Putamen (tissue), 1 donor: ENCODE data around the gene ZMYND12.

ENCODE experiments used
- DNase-seq: peaks from one replicate; pipeline ENCODE4 v3.0.0-alpha.2; 2016; ENCODE audit warnings: low spot score

ZMYND12 gene

GRCh38 chr1:42439940-42440339 is 15.9 kb downstream of the ZMYND12 start:
- DNase-seq, result no peak

GRCh38 chr1:42434340-42434739 is 21.5 kb downstream of the ZMYND12 start:
- no peak for DNase-seq

GRCh38 chr1:42433369-42433768 is 22.5 kb downstream of the ZMYND12 start:
- no peak for DNase-seq

- no peak for DNase-seq
Measured at GRCh38 chr1:42432714-42433113, 23.1 kb downstream of the ZMYND12 start.

GRCh38 chr1:42431514-42431913 is 24.3 kb downstream of the ZMYND12 start:
- no peak for DNase-seq

GRCh38 chr1:42430286-42431135 is 25.3 kb downstream of the ZMYND12 start:
- DNase-seq, result no peak

GRCh38 chr1:42429603-42430002 is 26.2 kb downstream of the ZMYND12 start:
- no peak for DNase-seq

- no peak for DNase-seq
Measured at GRCh38 chr1:42427240-42427639, 28.6 kb downstream of the ZMYND12 start.

GRCh38 chr1:42424201-42424600 is 31.6 kb downstream of the ZMYND12 start:
- DNase-seq, result no peak

GRCh38 chr1:42423681-42424080 is 32.1 kb downstream of the ZMYND12 start:
- no peak for DNase-seq

- peak; percentile 69 for DNase-seq
Measured at GRCh38 chr1:42422737-42423136, 33.1 kb downstream of the ZMYND12 start.

- peak; percentile 55 for DNase-seq
Measured at GRCh38 chr1:42420911-42421585, 34.8 kb downstream of the ZMYND12 start.

GRCh38 chr1:42420121-42420520 is 35.7 kb downstream of the ZMYND12 start:
- DNase-seq, result peak; percentile 66

- DNase-seq, result no peak
Measured at GRCh38 chr1:42419126-42419821, 36.5 kb downstream of the ZMYND12 start.

GRCh38 chr1:42418516-42418915 is 37.3 kb downstream of the ZMYND12 start:
- peak; percentile 49 for DNase-seq

GRCh38 chr1:42417166-42417565 is 38.7 kb downstream of the ZMYND12 start:
- DNase-seq, result no peak

- DNase-seq, result no peak
Measured at GRCh38 chr1:42414551-42415496, 41.0 kb downstream of the ZMYND12 start.

- DNase-seq, result no peak
Measured at GRCh38 chr1:42403880-42404400, 51.9 kb downstream of the ZMYND12 start.

- DNase-seq, result no peak
Measured at GRCh38 chr1:42399315-42400100, 56.3 kb downstream of the ZMYND12 start.
